HEK293 (cell line): ENCODE measurements around the gene NAA20.

Source experiments
- CTCF ChIA-PET: fragments of 350-600 bp; formaldehyde crosslinking; extraction: SDS; loops from one replicate; lab custom pipeline; 2021; ENCODE audit warnings: antibody characterized with exemption; lab: Yijun Ruan, JAX
- POLR2A ChIA-PET: fragments of 300-600 bp; formaldehyde crosslinking; extraction: SDS; loops from one replicate; lab custom pipeline; 2020; ENCODE audit warnings: antibody characterized with exemption, inconsistent platforms; lab: Yijun Ruan, JAX
- H3K27ac ChIP-seq: fragments of 200-500 bp; sonication (Bioruptor generic); 2 replicates; pipeline ENCODE4 v1.5.1; 2014; ENCODE audit warnings: low read depth, low read length, control low read depth, inconsistent platforms; ENCODE audit errors: extremely low read depth
- H3K36me3 ChIP-seq, 2 experiments: fragments of 200-500 bp in 1 of 2; sonication (Bioruptor generic) in 1 of 2; 1 replicate in 1 of 2; 2 replicates in 1 of 2; pipeline ENCODE4 v1.5.1; 2014 to 2017; ENCODE audit warnings: inconsistent platforms in 2 of 2, low read length in 2 of 2; ENCODE audit not compliant: control insufficient read depth in 2 of 2, insufficient read depth in 1 of 2
- H3K4me1 ChIP-seq: fragments of 200-500 bp; sonication (Bioruptor generic); 2 replicates; pipeline ENCODE4 v1.5.1; 2014; ENCODE audit warnings: mild to moderate bottlenecking, low read length, inconsistent platforms; ENCODE audit not compliant: control insufficient read depth, insufficient read depth
- H3K4me3 ChIP-seq: 2 replicates; pipeline ENCODE4 v1.5.1; 2011; ENCODE audit warnings: low read depth, mild to moderate bottlenecking, control low read depth, low read length, moderate library complexity
- H3K9me3 ChIP-seq: fragments of 200-500 bp; sonication (Bioruptor generic); 2 replicates; pipeline ENCODE4 v1.5.1; 2014; ENCODE audit warnings: low read depth, low read length, inconsistent platforms; ENCODE audit not compliant: control insufficient read depth, insufficient read depth
- INSM2 ChIP-seq: fragments of 450-650 bp; formaldehyde crosslinking; IDR thresholded peaks from 2 replicates; pipeline ENCODE4 v1.5.1; 2016; ENCODE audit warnings: missing biosample characterization, missing genetic modification characterization
- KLF10 ChIP-seq: fragments of 450-650 bp; IDR thresholded peaks from 2 replicates; pipeline ENCODE4 v1.5.1; 2018; ENCODE audit warnings: missing biosample characterization, mild to moderate bottlenecking, missing genetic modification characterization
- MZF1 ChIP-seq: fragments of 450-650 bp; formaldehyde crosslinking; IDR thresholded peaks from 2 replicates; pipeline ENCODE4 v1.5.1; 2017; ENCODE audit warnings: missing biosample characterization, missing genetic modification characterization, borderline replicate concordance
- REST ChIP-seq: fragments of 450-650 bp; formaldehyde crosslinking; IDR thresholded peaks from 2 replicates; pipeline ENCODE4 v1.5.1; 2016; ENCODE audit warnings: missing biosample characterization, missing genetic modification characterization
- SP2 ChIP-seq: fragments of 450-650 bp; formaldehyde crosslinking; IDR thresholded peaks from 2 replicates; pipeline ENCODE4 v1.5.1; 2016; ENCODE audit warnings: missing biosample characterization, missing genetic modification characterization
- TSHZ1 ChIP-seq: fragments of 450-650 bp; formaldehyde crosslinking; IDR thresholded peaks from 2 replicates; pipeline ENCODE4 v1.5.1; 2016; ENCODE audit warnings: missing biosample characterization, missing genetic modification characterization, borderline replicate concordance
- ZBTB21 ChIP-seq: fragments of 450-650 bp; formaldehyde crosslinking; IDR thresholded peaks from 2 replicates; pipeline ENCODE4 v1.5.1; 2017; ENCODE audit warnings: missing biosample characterization, missing genetic modification characterization
- ZNF114 ChIP-seq: fragments of 450-650 bp; formaldehyde crosslinking; IDR thresholded peaks from 2 replicates; pipeline ENCODE4 v1.5.0; 2017; ENCODE audit warnings: missing biosample characterization, missing genetic modification characterization
- ZNF280D ChIP-seq: fragments of 450-650 bp; formaldehyde crosslinking; IDR thresholded peaks from 2 replicates; pipeline ENCODE4 v1.5.1; 2016; ENCODE audit warnings: missing biosample characterization, missing genetic modification characterization
- ZNF354C ChIP-seq: fragments of 450-650 bp; formaldehyde crosslinking; IDR thresholded peaks from 2 replicates; pipeline ENCODE4 v1.5.1; 2016; ENCODE audit warnings: missing biosample characterization, missing genetic modification characterization, low read depth, borderline replicate concordance
- ZNF391 ChIP-seq: fragments of 450-650 bp; formaldehyde crosslinking; IDR thresholded peaks from 2 replicates; pipeline ENCODE4 v1.5.1; 2016; ENCODE audit warnings: low read depth, missing biosample characterization, missing genetic modification characterization, borderline replicate concordance
- ZNF426 ChIP-seq: fragments of 450-650 bp; formaldehyde crosslinking; IDR thresholded peaks from 2 replicates; pipeline ENCODE4 v1.5.1; 2017; ENCODE audit warnings: missing biosample characterization, missing genetic modification characterization, mild to moderate bottlenecking, inconsistent platforms, moderate library complexity
- ZNF529 ChIP-seq: fragments of 450-650 bp; formaldehyde crosslinking; IDR thresholded peaks from 2 replicates; pipeline ENCODE4 v1.5.1; 2017; ENCODE audit warnings: missing genetic modification characterization, missing biosample characterization; ENCODE audit not compliant: insufficient replicate concordance
- ZNF561 ChIP-seq: fragments of 450-650 bp; IDR thresholded peaks from 2 replicates; pipeline ENCODE4 v1.5.1; 2018; ENCODE audit warnings: missing biosample characterization, missing genetic modification characterization, borderline replicate concordance
- ZNF585B ChIP-seq: fragments of 450-650 bp; formaldehyde crosslinking; IDR thresholded peaks from 2 replicates; pipeline ENCODE4 v1.5.1; 2016; ENCODE audit warnings: missing biosample characterization, missing genetic modification characterization
- ZNF600 ChIP-seq: fragments of 450-650 bp; formaldehyde crosslinking; IDR thresholded peaks from 2 replicates; pipeline ENCODE4 v1.5.1; 2016; ENCODE audit warnings: missing biosample characterization, missing genetic modification characterization
- ZNF645 ChIP-seq: fragments of 450-650 bp; formaldehyde crosslinking; IDR thresholded peaks from 2 replicates; pipeline ENCODE4; 2016; ENCODE audit warnings: missing biosample characterization, missing genetic modification characterization
- ZNF654 ChIP-seq: fragments of 450-650 bp; formaldehyde crosslinking; IDR thresholded peaks from 2 replicates; pipeline ENCODE4 v1.5.1; 2016; ENCODE audit warnings: low read depth, missing biosample characterization, missing genetic modification characterization
- ZNF660 ChIP-seq: fragments of 450-650 bp; IDR thresholded peaks from 2 replicates; pipeline ENCODE4 v1.5.1; 2018; ENCODE audit warnings: missing biosample characterization, mild to moderate bottlenecking, missing genetic modification characterization
- ZSCAN18 ChIP-seq: fragments of 450-650 bp; formaldehyde crosslinking; IDR thresholded peaks from 2 replicates; pipeline ENCODE4 v1.5.1; 2016; ENCODE audit warnings: missing biosample characterization, missing genetic modification characterization

Gene NAA20

GRCh38 chr20:20039752-20040387, 22.7 kb downstream of the NAA20 start:
- no peaks in the 10 kb centered on the region for H3K4me1 ChIP-seq
- no peak overlapping the region for H3K4me3 ChIP-seq
- ChIA-PET POLR2A (no interaction called here), CTCF (no interaction called here)
- H3K9me3 ChIP-seq: no peaks in the 10 kb centered on the region
- TF ChIP-seq ZSCAN18: no peak
- no peak for TF ChIP-seq ZNF354C (tag by site-specific recombination)
- no peak for TF ChIP-seq TSHZ1
- no peak for TF ChIP-seq ZNF600 (tag by site-specific recombination)
- no peak for TF ChIP-seq SP2 (tag by site-specific recombination)
- TF ChIP-seq ZNF561 (tag by site-specific recombination): no peak
- TF ChIP-seq REST (tag by site-specific recombination): no peak
- no peak for TF ChIP-seq ZNF660 (tag by site-specific recombination)
- TF ChIP-seq ZNF426 (tag by site-specific recombination): no peak
- no peak for TF ChIP-seq ZNF654 (tag by site-specific recombination)
- TF ChIP-seq ZNF529 (tag by site-specific recombination): no peak
- no peak for TF ChIP-seq ZNF391 (tag by site-specific recombination)
- TF ChIP-seq KLF10 (tag by site-specific recombination): no peak
- no peak for TF ChIP-seq ZNF114
- no peak for TF ChIP-seq ZNF585B
- no peak overlapping the region for H3K27ac ChIP-seq
- H3K36me3 ChIP-seq: peaks cover 53 to 100% of the 10 kb centered on the region in 2 experiments

- CTCF ChIA-PET: interaction anchor here (0.6 to 1.1 kb wide), 5 partner anchors 9 to 186 kb away, joined by 3 to 4 read pairs (median 3); no protein-coding TSS in a partner anchor
- POLR2A ChIA-PET: interaction anchor here (1.7 to 1.9 kb wide), 2 partner anchors 26 to 34 kb away, joined by 6 to 9 read pairs; partner anchors contain the start of gene NAA20
- peak overlapping the region; percentile 66; the same call in 1 of the 2 replicates for H3K27ac ChIP-seq
- no peaks in the 10 kb centered on the region for H3K9me3 ChIP-seq
- peak overlapping the region; percentile 74 for H3K4me3 ChIP-seq
- H3K4me1 ChIP-seq: 0 out of 2 replicates have a peak, but pooled peaks cover 2% of the 10 kb centered on the region
- peaks cover 22 to 38% of the 10 kb centered on the region in 2 experiments for H3K36me3 ChIP-seq
- no peak for TF ChIP-seq INSM2
- TF ChIP-seq SP2 (tag by site-specific recombination): no peak
- no peak for TF ChIP-seq MZF1 (tag by site-specific recombination)
- no peak for TF ChIP-seq ZNF645
- no peak for TF ChIP-seq ZNF280D (tag by site-specific recombination)
- TF ChIP-seq ZBTB21 (tag by site-specific recombination): no peak
Observed at GRCh38 chr20:20051767-20052073, 34.6 kb downstream of the NAA20 start.
